H1 (cell line): Measurements from ENCODE around the gene CEP70. TPM values are rescaled to one million over a fixed set of nuclear protein-coding genes. Genes with fewer than 3 reads are reported as not detected.

ENCODE experiments used
- CTCF ChIA-PET: fragments of 300-600 bp; sonication (Branson Sonifier 250); formaldehyde crosslinking; loops from one replicate; lab custom pipeline; 2021; ENCODE audit not compliant: partially characterized antibody; lab: Charles Lee
- POLR2A ChIA-PET: fragments of 300-600 bp; sonication (Branson Sonifier 250); formaldehyde crosslinking; loops from one replicate; lab custom pipeline; 2021; ENCODE audit warnings: inconsistent platforms; ENCODE audit not compliant: partially characterized antibody; lab: Charles Lee
- DNase-seq, 2 experiments: peaks; one replicate each; pipeline versions ENCODE4 v3.0.0 to v3.0.0-alpha.2; 2010 to 2022; ENCODE audit warnings: low spot score in 2 of 2, low read depth in 1 of 2, mixed read lengths in 1 of 2
- FAIRE-seq: peaks from 2 replicates; lab custom pipeline; 2011; peaks lifted over from hg19 to GRCh38; lab: Jason Lieb, UNC
- H2AFZ ChIP-seq: 2 replicates; pipeline ENCODE4 v1.8.1; 2012; ENCODE audit warnings: low read length, inconsistent platforms
- H2AK5ac ChIP-seq: 2 replicates; pipeline ENCODE4 v1.6.1; 2013; ENCODE audit warnings: low read depth, low read length
- H2BK120ac ChIP-seq: replicated peaks from 2 replicates; pipeline ENCODE3; 2013; ENCODE audit warnings: low read depth, low read length, inconsistent platforms
- H2BK12ac ChIP-seq: 2 replicates; pipeline ENCODE4 v1.6.1; 2013; ENCODE audit warnings: low read depth, low read length
- H2BK15ac ChIP-seq: 2 replicates; pipeline ENCODE4 v1.6.1; 2013; ENCODE audit warnings: low read length
- H2BK20ac ChIP-seq: 2 replicates; pipeline ENCODE4 v1.6.1; 2013; ENCODE audit warnings: low read length
- H2BK5ac ChIP-seq: 2 replicates; pipeline ENCODE4 v1.6.1; 2013; ENCODE audit warnings: low read depth, low read length
- H3K14ac ChIP-seq: 2 replicates; pipeline ENCODE4 v1.6.1; 2013; ENCODE audit warnings: inconsistent platforms; ENCODE audit not compliant: insufficient read length
- H3K18ac ChIP-seq: 2 replicates; pipeline ENCODE4 v1.6.1; 2013; ENCODE audit warnings: low read length; ENCODE audit errors: extremely low read depth
- H3K23ac ChIP-seq: 2 replicates; pipeline ENCODE4 v1.6.1; 2013; ENCODE audit warnings: inconsistent platforms; ENCODE audit not compliant: insufficient read length
- H3K23me2 ChIP-seq: 2 replicates; pipeline ENCODE4 v1.6.1; 2013; ENCODE audit warnings: low read depth, low read length
- H3K27ac ChIP-seq: 2 replicates; pipeline ENCODE4 v1.6.1; 2011; ENCODE audit warnings: low read depth, low read length, inconsistent platforms
- H3K27me3 ChIP-seq, 4 experiments: replicated peaks in 1 of 4; 1 replicate in 1 of 4; 2 replicates in 3 of 4; pipeline versions ENCODE4 v1.6.1 to v1.8.1; 2011 to 2013; ENCODE audit warnings: low read length in 3 of 4, mild to moderate bottlenecking in 3 of 4, inconsistent platforms in 2 of 4, mixed read lengths in 2 of 4, moderate library complexity in 1 of 4; ENCODE audit not compliant: control insufficient read depth in 3 of 4, insufficient read depth in 3 of 4; ENCODE audit errors: extremely low read depth in 1 of 4
- H3K36me3 ChIP-seq, 4 experiments: 2 replicates each; pipeline versions ENCODE4 v1.6.1 to v1.8.1; 2011 to 2013; ENCODE audit warnings: mild to moderate bottlenecking in 4 of 4, low read length in 3 of 4, moderate library complexity in 2 of 4, control low read depth in 1 of 4, inconsistent platforms in 1 of 4; ENCODE audit not compliant: insufficient read depth in 4 of 4, control insufficient read depth in 2 of 4
- H3K4ac ChIP-seq: replicated peaks from 2 replicates; pipeline ENCODE3; 2013; ENCODE audit warnings: low read length, low read depth, mixed read lengths, inconsistent platforms; ENCODE audit not compliant: insufficient read length
- H3K4me1 ChIP-seq, 4 experiments: replicated peaks in 1 of 4; 1 replicate in 1 of 4; 2 replicates in 3 of 4; pipeline versions ENCODE4 v1.6.1 to v1.8.1; 2011 to 2013; ENCODE audit warnings: low read length in 3 of 4, inconsistent platforms in 2 of 4, mixed read lengths in 1 of 4; ENCODE audit not compliant: insufficient read depth in 4 of 4, control insufficient read depth in 3 of 4
- H3K4me2 ChIP-seq, 2 experiments: 2 replicates each; pipeline versions ENCODE4 v1.6.1 to v1.8.1; 2011 to 2013; ENCODE audit warnings: low read depth in 2 of 2, low read length in 2 of 2, control low read depth in 1 of 2, inconsistent platforms in 1 of 2, mild to moderate bottlenecking in 1 of 2; ENCODE audit not compliant: insufficient read depth in 1 of 2
- H3K4me3 ChIP-seq, 4 experiments: fragments of 200-600, 300-600 bp in 1 of 4; sonication (generic), shearing (Covaris generic), sonication (Bioruptor Twin) in 1 of 4; 2 replicates each; pipeline versions ENCODE4 v1.5.1 to v1.8.1; 2011 to 2016; ENCODE audit warnings: low read length in 4 of 4, low read depth in 3 of 4, control low read depth in 2 of 4, inconsistent platforms in 2 of 4, mild to moderate bottlenecking in 2 of 4, mixed read lengths in 1 of 4, moderate library complexity in 1 of 4; ENCODE audit not compliant: insufficient read depth in 2 of 4; ENCODE audit errors: extremely low read depth in 1 of 4
- H3K56ac ChIP-seq: replicated peaks from 2 replicates; pipeline ENCODE3; 2013; ENCODE audit warnings: low read depth, mild to moderate bottlenecking, mixed read lengths, low read length, inconsistent platforms; ENCODE audit not compliant: insufficient read length
- H3K79me1 ChIP-seq: 2 replicates; pipeline ENCODE4 v1.6.1; 2013; ENCODE audit warnings: low read depth, low read length, control low read depth
- H3K79me2 ChIP-seq, 2 experiments: 2 replicates each; pipeline versions ENCODE4 v1.6.1 to v1.8.1; 2012 to 2013; ENCODE audit warnings: low read length in 2 of 2, mild to moderate bottlenecking in 2 of 2, inconsistent platforms in 1 of 2; ENCODE audit not compliant: insufficient read depth in 2 of 2, control insufficient read depth in 1 of 2
- H3K9ac ChIP-seq, 4 experiments: replicated peaks in 1 of 4; 1 replicate in 1 of 4; 2 replicates in 3 of 4; pipeline versions ENCODE4 v1.6.1 to v1.8.1; 2011 to 2013; ENCODE audit warnings: low read depth in 3 of 4, low read length in 3 of 4, control low read depth in 2 of 4, mild to moderate bottlenecking in 2 of 4, moderate library complexity in 2 of 4, inconsistent platforms in 1 of 4; ENCODE audit errors: extremely low read depth in 1 of 4
- H3K9me3 ChIP-seq, 2 experiments: 2 replicates each; pipeline versions ENCODE4 v1.6.1 to v1.8.1; 2012 to 2013; ENCODE audit warnings: mild to moderate bottlenecking in 2 of 2, moderate library complexity in 2 of 2, control low read depth in 1 of 2, inconsistent platforms in 1 of 2, low read depth in 1 of 2, low read length in 1 of 2, mixed read lengths in 1 of 2; ENCODE audit not compliant: insufficient read depth in 2 of 2
- H4K20me1 ChIP-seq, 2 experiments: replicated peaks in 1 of 2; 2 replicates each; pipeline versions ENCODE3 to v1.8.1; 2011 to 2013; ENCODE audit warnings: inconsistent platforms in 2 of 2, low read length in 2 of 2, mild to moderate bottlenecking in 1 of 2; ENCODE audit not compliant: insufficient read depth in 2 of 2, control insufficient read depth in 1 of 2
- H4K5ac ChIP-seq: 2 replicates; pipeline ENCODE4 v1.6.1; 2013; ENCODE audit warnings: low read length, low read depth, mixed read lengths, inconsistent platforms; ENCODE audit not compliant: insufficient read length
- H4K8ac ChIP-seq: 2 replicates; pipeline ENCODE4 v1.8.0; 2013; ENCODE audit warnings: mild to moderate bottlenecking, moderate library complexity, low read length, inconsistent platforms; ENCODE audit not compliant: insufficient read depth; ENCODE audit errors: extremely low read depth
- H4K91ac ChIP-seq: replicated peaks from 2 replicates; pipeline ENCODE3; 2013; ENCODE audit warnings: low read length, mixed read lengths, inconsistent platforms; ENCODE audit not compliant: insufficient read length
- CBX8 ChIP-seq: fragments of 300-800, 300-1000 bp; sonication (generic); IDR thresholded peaks from 2 replicates; pipeline ENCODE4 v1.7.1; 2016; ENCODE audit warnings: low read depth, low read length, borderline replicate concordance
- EGR1 ChIP-seq: IDR thresholded peaks from 2 replicates; pipeline ENCODE4 v1.6.1; 2011; ENCODE audit warnings: low read depth, low read length, borderline replicate concordance
- RFX5 ChIP-seq: IDR thresholded peaks from 2 replicates; pipeline ENCODE4 v1.6.1; 2011; ENCODE audit warnings: low read depth, low read length, improper control_type of control experiment, borderline replicate concordance
- TAF1 ChIP-seq: IDR thresholded peaks from 2 replicates; pipeline ENCODE4 v1.6.1; 2011; ENCODE audit warnings: mild to moderate bottlenecking, low read depth, low read length
- WGBS, 2 experiments: shearing (Covaris generic) in 1 of 2; methylation state at CpG; one replicate each; pipeline versions ENCODE4 v1.1.6 to v1.1.7; 2013 to 2015; ENCODE audit warnings: low lambda C conversion rate in 2 of 2, mixed read lengths in 2 of 2, inconsistent platforms in 1 of 2, low coverage in 1 of 2, missing lambda C conversion rate in 1 of 2; ENCODE audit not compliant: insufficient replicate concordance in 2 of 2, insufficient coverage in 1 of 2, insufficient read length in 1 of 2; ENCODE audit errors: extremely low coverage in 1 of 2, missing lambda C conversion rate in 1 of 2; 5-methylcytosine and 5-hydroxymethylcytosine counted together
- polyA plus RNA-seq, 7 experiments: library from polyadenylated mRNA; depleted of rRNA in 3 of 7; stranded (reverse) in 5 of 7; unstranded in 2 of 7; fragments of >200 nt in 5 of 7; fragments of 200-250 nt in 2 of 7; gene quantifications; 1 replicate in 5 of 7; 2 replicates in 1 of 7; 4 replicates in 1 of 7; pipeline versions ENCODE4 v1.2.1 to v1.2.3, GENCODE V29; 2011 to 2013; ENCODE audit warnings: missing spikeins in 2 of 7, mixed read lengths in 2 of 7
- total RNA-seq: library from RNA; stranded (reverse); fragmentation: NEBNext Ultra II Directional; extraction: Animal tissue kit (Norgen Biotek cat#: 25700); gene quantifications from 2 replicates; pipeline ENCODE4 v1.2.1, GENCODE V29; 2021

The CEP70 gene
- total and polyA plus RNA-seq, 2 of the 8 experiments (the other 6 are each of a cell fraction or from before 2014, with no cell fraction given) = 3.9 to 26.2 TPM

GRCh38 chr3:138493804-138494606, 100.1 kb downstream of the CEP70 start:
- H3K56ac ChIP-seq = no peak overlapping the region
- H3K14ac ChIP-seq = no peak overlapping the region
- H3K79me2 ChIP-seq = no peaks in the 10 kb centered on the region
- H4K91ac ChIP-seq = no peak overlapping the region
- H3K4me2 ChIP-seq = no peak overlapping the region
- CTCF ChIA-PET = no interaction called here
- no peak overlapping the region for H3K9ac ChIP-seq
- H3K4me3 ChIP-seq = no peak overlapping the region
- no peaks in the 10 kb centered on the region for H3K79me1 ChIP-seq
- H2BK5ac ChIP-seq = no peak overlapping the region
- peaks cover 0 to 6% (median 2%) of the 10 kb centered on the region in 4 experiments; a peak in 2 of 7 replicates for H3K4me1 ChIP-seq
- H4K5ac ChIP-seq = no peak overlapping the region
- H3K9me3 ChIP-seq = peaks cover 1 to 9% of the 10 kb centered on the region in 2 experiments; a peak in 3 of 4 replicates
- H3K4ac ChIP-seq = no peak overlapping the region
- no peak overlapping the region for H2BK15ac ChIP-seq
- no peak overlapping the region for H3K23ac ChIP-seq
- no peak overlapping the region for H4K8ac ChIP-seq
- no peak overlapping the region for H2BK12ac ChIP-seq
- FAIRE-seq (no peak), DNase-seq (no peak)
- no peaks in the 10 kb centered on the region for H4K20me1 ChIP-seq
- no peaks in the 10 kb centered on the region for H3K27me3 ChIP-seq
- no peak overlapping the region for H2BK120ac ChIP-seq
- H2AK5ac ChIP-seq = no peak overlapping the region
- no peak overlapping the region for H3K18ac ChIP-seq
- H3K23me2 ChIP-seq = no peaks in the 10 kb centered on the region
- POLR2A ChIA-PET = no interaction called here
- WGBS, 2 experiments = 90% methylated on average over 3 of the region's 3 CpGs; no CpG with 5 or more reads in 1 of the 2 experiments
- no peak overlapping the region for H2AFZ ChIP-seq
- no peak overlapping the region for H2BK20ac ChIP-seq
- H3K36me3 ChIP-seq = peaks cover 0 to under 1% (median 0%) of the 10 kb centered on the region in 4 experiments; a peak in 1 of 8 replicates
- H3K27ac ChIP-seq = no peak overlapping the region
- TF ChIP-seq EGR1 (no peak), CBX8 (no peak), TAF1 (no peak), RFX5 (no peak)
